GM12878 (cell line): Measurements from ENCODE around the gene CERK. TPM values are rescaled to one million over a fixed set of nuclear protein-coding genes. Genes with fewer than 3 reads are reported as not detected.

Experiments
- EP300 ChIP-seq, 2 experiments: fragments of 150-350 bp in 1 of 2; IDR thresholded peaks; 2 replicates each; pipeline ENCODE4 v1.6.1; 2011 to 2012; ENCODE audit warnings: low read depth in 2 of 2, low read length in 2 of 2, borderline replicate concordance in 1 of 2, improper control_type of control experiment in 1 of 2, inconsistent platforms in 1 of 2; ENCODE audit not compliant: control insufficient read depth in 1 of 2
- FOS ChIP-seq: IDR thresholded peaks from 3 replicates; pipeline ENCODE4 v1.6.1; 2011; ENCODE audit warnings: borderline replicate concordance; ENCODE audit not compliant: insufficient read length; ENCODE audit errors: extremely low read depth
- IRF4 ChIP-seq: IDR thresholded peaks from 2 replicates; pipeline ENCODE4 v1.6.1; 2011; ENCODE audit warnings: low read depth, low read length
- MYB ChIP-seq: fragments of 150-350 bp; IDR thresholded peaks from 2 replicates; pipeline ENCODE4 v1.6.1; 2014; ENCODE audit warnings: mild to moderate bottlenecking, low read depth, low read length, borderline replicate concordance
- POLR2A ChIP-seq: IDR thresholded peaks from 2 replicates; pipeline ENCODE4 v1.6.1; 2011; ENCODE audit warnings: low read depth, mild to moderate bottlenecking, low read length
- RELA ChIP-seq: fragments of 450-650 bp; IDR thresholded peaks from 2 replicates; pipeline ENCODE4 v1.8.0; 2014; ENCODE audit warnings: borderline replicate concordance; ENCODE audit not compliant: partially characterized antibody
- RUNX3 ChIP-seq: IDR thresholded peaks from 2 replicates; pipeline ENCODE4 v1.6.1; 2012; ENCODE audit warnings: low read length, inconsistent platforms
- SUPT20H ChIP-seq: IDR thresholded peaks from 2 replicates; pipeline ENCODE4 v1.6.1; 2011; ENCODE audit warnings: low read depth, mild to moderate bottlenecking, low read length, moderate library complexity, borderline replicate concordance; ENCODE audit not compliant: control insufficient read depth
- TCF7 ChIP-seq: IDR thresholded peaks from 2 replicates; pipeline ENCODE4 v1.6.1; 2014; ENCODE audit warnings: antibody characterized with exemption, borderline replicate concordance
- polyA plus RNA-seq, 11 experiments: library from polyadenylated mRNA; depleted of rRNA in 4 of 11; unstranded in 6 of 11; stranded (reverse) in 5 of 11; fragments of >200 nt; fragmentation: Nextera tagmentation in 4 of 11; fragmentation: Illumina TruSeq in 1 of 11; extraction: Ambion mirVana in 4 of 11; extraction: Trizol in 1 of 11; gene quantifications; 1 replicate in 1 of 11; 2 replicates in 10 of 11; pipeline versions ENCODE4 v1.2.1 to v1.2.3, GENCODE V29; 2011 to 2016; ENCODE audit warnings: inconsistent platforms in 2 of 11, missing spikeins in 2 of 11, low read depth in 1 of 11
- total RNA-seq, 4 experiments: library from RNA; depleted of rRNA in 3 of 4; stranded (reverse); fragments of >200 nt in 3 of 4; fragmentation: Illumina TruSeq in 1 of 4; extraction: Trizol in 1 of 4; gene quantifications; 2 replicates each; pipeline versions ENCODE4 v1.2.1 to v1.2.3, GENCODE V29; 2013 to 2021
- TF ChIP-seq, protein P1 (sequence below): IDR thresholded peaks from 2 replicates; pipeline ENCODE4 v1.6.1; 2011; ENCODE audit warnings: borderline replicate concordance, low read depth, mild to moderate bottlenecking, moderate library complexity, low read length; ENCODE audit not compliant: insufficient read depth, poor library complexity, severe bottlenecking
- TF ChIP-seq, protein P2 (sequence below): fragments of 450-650 bp; IDR thresholded peaks from 2 replicates; pipeline ENCODE4 v1.6.1; 2017; ENCODE audit warnings: mild to moderate bottlenecking, low read depth, inconsistent platforms; ENCODE audit not compliant: poor library complexity, severe bottlenecking
- TF ChIP-seq, protein P3 (sequence below): fragments of 450-650 bp; IDR thresholded peaks from 2 replicates; pipeline ENCODE4 v1.6.1; 2017; ENCODE audit warnings: low read depth, mild to moderate bottlenecking, moderate library complexity
- TF ChIP-seq, protein P4 (sequence below): fragments of 450-650 bp; IDR thresholded peaks from 2 replicates; pipeline ENCODE4 v1.6.1; 2017; ENCODE audit warnings: mild to moderate bottlenecking, moderate library complexity

The CERK gene
- total and polyA plus RNA-seq, 10 of the 15 experiments (the other 5 are each of a cell fraction or from before 2014, with no cell fraction given) = 4.0 to 41.1 (median 30.2) TPM

DNA sequence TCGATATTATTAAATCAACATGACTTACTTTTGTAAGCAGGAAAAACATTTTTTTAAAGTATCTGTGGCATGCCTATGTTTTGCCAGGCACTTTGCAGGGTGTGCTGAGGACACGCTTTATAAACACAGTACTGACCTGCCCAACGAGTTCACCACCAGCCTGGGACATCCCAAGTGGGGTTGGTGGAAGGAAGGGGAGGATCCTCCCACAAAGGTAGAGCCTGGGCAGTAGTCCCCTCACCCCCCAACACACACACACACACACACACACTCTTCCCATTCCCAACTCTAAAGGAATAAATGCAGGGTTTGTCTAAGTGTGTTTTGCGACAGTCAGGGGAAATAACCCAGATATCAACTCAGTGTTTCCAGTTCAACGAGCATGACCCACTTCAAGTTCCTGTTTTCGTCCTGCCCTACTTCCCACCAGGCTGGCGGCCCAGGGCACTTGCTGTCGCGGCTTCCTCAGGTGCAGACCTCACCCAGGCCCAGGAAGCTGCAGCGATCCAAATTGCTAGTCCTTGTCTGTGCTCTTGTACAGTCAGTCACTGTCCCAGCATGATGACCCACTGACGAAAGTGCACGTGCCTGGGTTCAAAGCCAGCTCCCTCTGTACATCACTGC, 3.1 kb downstream of the CERK start (continued):
- no peak for TF ChIP-seq RELA
- TF ChIP-seq RUNX3 = peak; percentile 57
- TF ChIP-seq EP300 (IDR thresholded peaks at IDR 0.05; ENCODE audit: borderline replicate concordance in 1 of 2, control insufficient read depth in 1 of 2, low read depth in 2 of 2, low read length in 2 of 2) = no peak; a peak in 1 of 4 replicates
- no peak for TF ChIP-seq SUPT20H
- TF ChIP-seq IRF4 = no peak
- TF ChIP-seq, protein P1, sequence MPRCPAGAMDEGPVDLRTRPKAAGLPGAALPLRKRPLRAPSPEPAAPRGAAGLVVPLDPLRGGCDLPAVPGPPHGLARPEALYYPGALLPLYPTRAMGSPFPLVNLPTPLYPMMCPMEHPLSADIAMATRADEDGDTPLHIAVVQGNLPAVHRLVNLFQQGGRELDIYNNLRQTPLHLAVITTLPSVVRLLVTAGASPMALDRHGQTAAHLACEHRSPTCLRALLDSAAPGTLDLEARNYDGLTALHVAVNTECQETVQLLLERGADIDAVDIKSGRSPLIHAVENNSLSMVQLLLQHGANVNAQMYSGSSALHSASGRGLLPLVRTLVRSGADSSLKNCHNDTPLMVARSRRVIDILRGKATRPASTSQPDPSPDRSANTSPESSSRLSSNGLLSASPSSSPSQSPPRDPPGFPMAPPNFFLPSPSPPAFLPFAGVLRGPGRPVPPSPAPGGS = no peak
- TF ChIP-seq, protein P2, sequence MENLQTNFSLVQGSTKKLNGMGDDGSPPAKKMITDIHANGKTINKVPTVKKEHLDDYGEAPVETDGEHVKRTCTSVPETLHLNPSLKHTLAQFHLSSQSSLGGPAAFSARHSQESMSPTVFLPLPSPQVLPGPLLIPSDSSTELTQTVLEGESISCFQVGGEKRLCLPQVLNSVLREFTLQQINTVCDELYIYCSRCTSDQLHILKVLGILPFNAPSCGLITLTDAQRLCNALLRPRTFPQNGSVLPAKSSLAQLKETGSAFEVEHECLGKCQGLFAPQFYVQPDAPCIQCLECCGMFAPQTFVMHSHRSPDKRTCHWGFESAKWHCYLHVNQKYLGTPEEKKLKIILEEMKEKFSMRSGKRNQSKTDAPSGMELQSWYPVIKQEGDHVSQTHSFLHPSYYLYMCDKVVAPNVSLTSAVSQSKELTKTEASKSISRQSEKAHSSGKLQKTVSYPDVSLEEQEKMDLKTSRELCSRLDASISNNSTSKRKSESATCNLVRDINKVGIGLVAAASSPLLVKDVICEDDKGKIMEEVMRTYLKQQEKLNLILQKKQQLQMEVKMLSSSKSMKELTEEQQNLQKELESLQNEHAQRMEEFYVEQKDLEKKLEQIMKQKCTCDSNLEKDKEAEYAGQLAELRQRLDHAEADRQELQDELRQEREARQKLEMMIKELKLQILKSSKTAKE = peak; percentile 43
- TF ChIP-seq, protein P3, sequence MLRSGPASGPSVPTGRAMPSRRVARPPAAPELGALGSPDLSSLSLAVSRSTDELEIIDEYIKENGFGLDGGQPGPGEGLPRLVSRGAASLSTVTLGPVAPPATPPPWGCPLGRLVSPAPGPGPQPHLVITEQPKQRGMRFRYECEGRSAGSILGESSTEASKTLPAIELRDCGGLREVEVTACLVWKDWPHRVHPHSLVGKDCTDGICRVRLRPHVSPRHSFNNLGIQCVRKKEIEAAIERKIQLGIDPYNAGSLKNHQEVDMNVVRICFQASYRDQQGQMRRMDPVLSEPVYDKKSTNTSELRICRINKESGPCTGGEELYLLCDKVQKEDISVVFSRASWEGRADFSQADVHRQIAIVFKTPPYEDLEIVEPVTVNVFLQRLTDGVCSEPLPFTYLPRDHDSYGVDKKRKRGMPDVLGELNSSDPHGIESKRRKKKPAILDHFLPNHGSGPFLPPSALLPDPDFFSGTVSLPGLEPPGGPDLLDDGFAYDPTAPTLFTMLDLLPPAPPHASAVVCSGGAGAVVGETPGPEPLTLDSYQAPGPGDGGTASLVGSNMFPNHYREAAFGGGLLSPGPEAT = peak; percentile 69
- TF ChIP-seq TCF7 = no peak
- no peak for TF ChIP-seq MYB
- TF ChIP-seq FOS = no peak
- TF ChIP-seq, protein P4, sequence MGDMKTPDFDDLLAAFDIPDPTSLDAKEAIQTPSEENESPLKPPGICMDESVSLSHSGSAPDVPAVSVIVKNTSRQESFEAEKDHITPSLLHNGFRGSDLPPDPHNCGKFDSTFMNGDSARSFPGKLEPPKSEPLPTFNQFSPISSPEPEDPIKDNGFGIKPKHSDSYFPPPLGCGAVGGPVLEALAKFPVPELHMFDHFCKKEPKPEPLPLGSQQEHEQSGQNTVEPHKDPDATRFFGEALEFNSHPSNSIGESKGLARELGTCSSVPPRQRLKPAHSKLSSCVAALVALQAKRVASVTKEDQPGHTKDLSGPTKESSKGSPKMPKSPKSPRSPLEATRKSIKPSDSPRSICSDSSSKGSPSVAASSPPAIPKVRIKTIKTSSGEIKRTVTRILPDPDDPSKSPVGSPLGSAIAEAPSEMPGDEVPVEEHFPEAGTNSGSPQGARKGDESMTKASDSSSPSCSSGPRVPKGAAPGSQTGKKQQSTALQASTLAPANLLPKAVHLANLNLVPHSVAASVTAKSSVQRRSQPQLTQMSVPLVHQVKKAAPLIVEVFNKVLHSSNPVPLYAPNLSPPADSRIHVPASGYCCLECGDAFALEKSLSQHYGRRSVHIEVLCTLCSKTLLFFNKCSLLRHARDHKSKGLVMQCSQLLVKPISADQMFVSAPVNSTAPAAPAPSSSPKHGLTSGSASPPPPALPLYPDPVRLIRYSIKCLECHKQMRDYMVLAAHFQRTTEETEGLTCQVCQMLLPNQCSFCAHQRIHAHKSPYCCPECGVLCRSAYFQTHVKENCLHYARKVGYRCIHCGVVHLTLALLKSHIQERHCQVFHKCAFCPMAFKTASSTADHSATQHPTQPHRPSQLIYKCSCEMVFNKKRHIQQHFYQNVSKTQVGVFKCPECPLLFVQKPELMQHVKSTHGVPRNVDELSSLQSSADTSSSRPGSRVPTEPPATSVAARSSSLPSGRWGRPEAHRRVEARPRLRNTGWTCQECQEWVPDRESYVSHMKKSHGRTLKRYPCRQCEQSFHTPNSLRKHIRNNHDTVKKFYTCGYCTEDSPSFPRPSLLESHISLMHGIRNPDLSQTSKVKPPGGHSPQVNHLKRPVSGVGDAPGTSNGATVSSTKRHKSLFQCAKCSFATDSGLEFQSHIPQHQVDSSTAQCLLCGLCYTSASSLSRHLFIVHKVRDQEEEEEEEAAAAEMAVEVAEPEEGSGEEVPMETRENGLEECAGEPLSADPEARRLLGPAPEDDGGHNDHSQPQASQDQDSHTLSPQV = no peak
- 0 out of 2 replicates have a peak, but pooled peaks have one; percentile 46 for TF ChIP-seq POLR2A
